NB4 (cell line): ENCODE results near the gene FAM20A.

Source experiments
- CTCF ChIP-seq: IDR thresholded peaks from one replicate; pipeline ENCODE4 v1.5.1; 2012; ENCODE audit warnings: low read depth, low read length
- MAX ChIP-seq: IDR thresholded peaks from 2 replicates; pipeline ENCODE4 v1.6.1; 2011; ENCODE audit warnings: low read depth, low read length
- POLR2A ChIP-seq: IDR thresholded peaks from 2 replicates; pipeline ENCODE4 v1.6.1; 2011; ENCODE audit warnings: mild to moderate bottlenecking; ENCODE audit not compliant: insufficient read length; ENCODE audit errors: extremely low read depth

GRCh38 chr17:68595986-68596385 lies 5.2 kb downstream of the FAM20A start:
- TF ChIP-seq POLR2A (no peak), CTCF (no peak), MAX (no peak)
